IPS DF 4.7 (cell line): ENCODE results near the gene LYPLA2.
"Not testable (repeated sequence)": the region's sequence is repeated elsewhere in the genome, so short reads cannot be mapped to it uniquely, and the experiment has no call there.

Experiments
- DNase-seq: peaks from one replicate; pipeline ENCODE4 v3.0.0-alpha.2; 2013; ENCODE audit warnings: low spot score; ENCODE audit errors: extremely low read depth

Gene LYPLA2

DNA sequence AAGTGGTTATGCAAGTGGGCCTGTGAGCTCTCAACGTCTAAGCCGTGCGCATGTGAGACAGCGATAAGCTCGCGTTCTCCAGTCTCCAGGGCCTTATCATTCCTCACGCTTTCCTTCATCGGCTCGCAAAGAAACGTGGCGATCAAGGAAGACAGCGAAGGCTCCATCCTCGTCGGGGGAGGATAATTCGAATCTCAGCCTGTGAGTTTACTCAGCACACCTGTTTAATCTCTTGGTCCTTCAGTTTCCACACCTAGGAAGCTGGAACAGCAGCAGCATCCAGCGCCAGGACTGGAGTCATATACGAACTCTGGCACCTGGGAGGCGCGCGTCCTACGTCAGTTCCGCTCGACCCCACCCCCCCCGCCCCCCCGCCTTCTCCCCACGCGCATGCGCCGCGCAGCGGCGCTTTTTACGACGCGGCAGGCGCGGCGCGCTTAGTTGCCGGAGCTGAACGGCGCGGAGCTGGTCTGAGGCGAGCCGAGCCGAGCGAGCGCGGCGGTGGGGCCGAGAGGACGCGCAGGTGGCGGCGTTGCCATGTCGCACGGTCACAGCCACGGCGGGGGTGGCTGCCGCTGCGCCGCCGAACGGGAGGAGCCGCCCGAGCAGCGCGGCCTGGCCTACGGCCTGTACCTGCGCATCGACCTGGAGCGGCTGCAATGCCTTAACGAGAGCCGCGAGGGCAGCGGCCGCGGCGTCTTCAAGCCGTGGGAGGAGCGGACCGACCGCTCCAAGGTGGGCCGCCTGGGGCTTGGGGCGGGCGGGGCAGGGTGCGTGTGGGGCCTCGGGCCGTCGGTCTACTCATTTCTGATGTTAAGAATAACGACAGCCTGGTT lies 12.7 kb upstream of the LYPLA2 start, which contains the start of gene PITHD1:
TSS of gene PITHD1 (plus strand) at position 440 of the 836 bp plus-strand sequence. CDS start at position 538, 98 bp downstream.
- DNase-seq: no peak

DNA sequence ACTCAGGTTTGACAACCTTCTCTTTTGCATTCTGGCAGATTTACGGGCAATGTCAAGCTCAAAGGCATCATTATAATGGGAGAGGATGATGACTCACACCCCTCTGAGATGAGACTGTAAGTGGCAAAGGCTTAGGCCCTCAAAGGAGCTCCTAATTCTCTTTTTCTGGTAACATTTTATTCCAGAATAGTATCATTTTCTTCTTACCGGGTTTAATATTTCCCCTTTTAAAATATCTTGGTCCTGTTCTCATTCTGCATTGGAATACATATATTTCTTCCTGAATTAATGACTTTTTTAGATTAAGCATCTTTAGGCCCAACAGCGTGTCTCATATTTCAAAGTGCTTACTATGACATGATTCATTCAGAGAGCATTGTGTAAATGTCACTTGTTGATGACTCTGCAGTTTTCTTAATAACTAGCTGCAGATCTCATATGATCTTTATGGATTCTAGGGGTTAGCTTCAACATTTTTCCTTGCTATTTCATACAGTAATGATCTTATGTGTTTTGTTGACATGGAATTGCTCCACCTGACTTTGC lies 11.0 kb upstream of the LYPLA2 start:
- no peak for DNase-seq

DNA sequence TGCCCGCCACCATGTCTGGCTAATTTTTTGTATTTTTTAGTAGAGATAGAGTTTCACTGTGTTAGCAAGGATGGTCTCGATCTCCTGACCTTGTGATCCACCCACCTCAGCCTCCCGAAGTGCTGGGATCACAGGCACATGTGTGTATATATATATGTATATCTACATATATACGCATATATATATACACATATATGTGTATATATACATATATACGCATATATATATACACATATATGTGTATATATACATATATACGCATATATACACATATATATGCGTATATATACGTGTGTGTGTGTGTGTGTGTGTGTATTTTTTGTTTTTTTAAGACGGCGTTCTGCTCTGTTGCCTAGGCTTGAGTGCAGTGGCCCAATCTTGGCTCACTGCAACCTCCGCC lies 7.8 kb upstream of the LYPLA2 start:
- DNase-seq: not testable (repeated sequence)

DNA sequence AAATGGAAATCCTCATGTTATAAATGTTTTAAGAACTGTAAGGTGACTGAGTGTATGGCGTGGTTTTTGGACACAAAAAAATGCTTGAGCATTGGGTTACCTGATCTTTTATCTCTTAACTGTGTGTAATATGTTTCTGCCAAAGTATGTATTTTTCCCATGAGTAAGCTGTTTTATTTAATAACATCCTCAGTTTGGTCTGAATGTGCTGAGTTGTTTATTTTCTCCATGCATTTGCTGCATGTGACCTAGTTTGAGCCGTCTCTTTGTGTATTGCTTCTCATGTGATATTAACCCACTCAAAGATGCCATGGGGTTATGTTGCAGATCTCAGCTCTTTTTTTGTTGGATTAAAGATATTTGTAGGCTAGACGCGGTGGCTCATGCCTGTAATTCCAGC lies 6.1 kb upstream of the LYPLA2 start:
- no peak for DNase-seq

DNA sequence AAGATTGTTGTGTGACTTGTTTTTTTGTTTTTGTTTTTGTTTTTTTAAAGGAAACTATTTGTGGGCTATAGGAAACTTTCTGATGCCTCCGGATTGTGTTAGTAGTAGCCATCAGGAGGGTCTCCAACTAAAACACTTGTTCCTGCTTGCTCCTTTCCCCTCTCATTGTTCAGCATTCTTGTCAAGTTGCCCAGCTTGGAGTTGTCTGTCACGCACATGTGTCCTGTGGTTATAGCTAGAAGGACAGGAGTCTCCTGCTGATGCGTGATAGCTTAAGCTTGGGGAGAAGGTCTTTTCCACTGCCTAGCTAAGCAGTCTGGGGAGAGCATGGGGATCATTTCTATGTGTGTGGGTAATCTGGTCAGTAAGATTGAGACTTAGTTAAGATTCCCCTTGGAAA lies 3.2 kb upstream of the LYPLA2 start:
- no peak for DNase-seq

DNA sequence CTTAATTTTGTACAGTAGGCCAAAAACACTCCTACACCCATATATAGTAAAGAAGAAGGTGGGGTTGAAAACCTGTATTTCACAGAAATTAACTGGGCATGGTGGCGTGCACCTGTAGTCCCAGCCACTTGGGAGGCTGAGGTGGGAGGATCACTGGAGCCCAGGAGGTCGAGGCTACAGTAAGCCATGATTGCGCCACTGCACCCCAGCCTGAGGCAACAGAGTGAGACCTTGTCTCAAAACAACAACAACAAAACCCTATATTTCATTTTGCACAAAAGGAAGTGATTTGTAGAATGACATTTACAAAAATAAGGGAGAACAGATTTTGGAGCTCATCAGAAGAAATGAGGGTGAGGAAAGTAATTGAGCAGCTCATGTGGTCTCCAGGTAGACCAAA lies 2.2 kb upstream of the LYPLA2 start:
- DNase-seq: no peak

DNA sequence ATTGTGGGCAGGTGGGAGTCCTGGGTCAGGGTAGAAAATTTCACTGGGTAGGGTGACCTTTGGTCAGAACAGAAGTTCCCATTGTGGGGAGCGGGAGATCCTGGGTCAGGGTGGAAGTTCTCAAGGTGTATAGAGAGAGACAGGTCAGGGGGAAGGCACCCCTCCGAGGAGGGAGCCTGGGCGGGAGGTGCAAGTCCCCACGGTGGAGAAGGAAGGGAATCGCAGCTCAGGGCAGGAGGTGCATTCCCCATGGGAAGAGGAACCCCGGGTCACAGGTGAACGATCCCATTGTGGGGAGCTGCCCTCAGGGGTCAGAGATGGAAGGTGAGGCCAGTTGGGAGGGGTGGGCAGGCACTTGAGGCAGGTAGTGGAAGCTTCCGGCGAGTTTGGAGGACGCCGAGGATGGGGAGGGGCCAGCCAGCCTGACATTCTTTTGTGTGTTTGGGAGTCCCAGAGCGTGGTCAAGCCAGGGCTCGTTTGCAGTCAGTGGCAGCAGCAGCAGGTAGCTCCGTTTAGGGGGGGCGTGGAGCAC lies 637 bp downstream of the LYPLA2 start:
- DNase-seq: no peak

DNA sequence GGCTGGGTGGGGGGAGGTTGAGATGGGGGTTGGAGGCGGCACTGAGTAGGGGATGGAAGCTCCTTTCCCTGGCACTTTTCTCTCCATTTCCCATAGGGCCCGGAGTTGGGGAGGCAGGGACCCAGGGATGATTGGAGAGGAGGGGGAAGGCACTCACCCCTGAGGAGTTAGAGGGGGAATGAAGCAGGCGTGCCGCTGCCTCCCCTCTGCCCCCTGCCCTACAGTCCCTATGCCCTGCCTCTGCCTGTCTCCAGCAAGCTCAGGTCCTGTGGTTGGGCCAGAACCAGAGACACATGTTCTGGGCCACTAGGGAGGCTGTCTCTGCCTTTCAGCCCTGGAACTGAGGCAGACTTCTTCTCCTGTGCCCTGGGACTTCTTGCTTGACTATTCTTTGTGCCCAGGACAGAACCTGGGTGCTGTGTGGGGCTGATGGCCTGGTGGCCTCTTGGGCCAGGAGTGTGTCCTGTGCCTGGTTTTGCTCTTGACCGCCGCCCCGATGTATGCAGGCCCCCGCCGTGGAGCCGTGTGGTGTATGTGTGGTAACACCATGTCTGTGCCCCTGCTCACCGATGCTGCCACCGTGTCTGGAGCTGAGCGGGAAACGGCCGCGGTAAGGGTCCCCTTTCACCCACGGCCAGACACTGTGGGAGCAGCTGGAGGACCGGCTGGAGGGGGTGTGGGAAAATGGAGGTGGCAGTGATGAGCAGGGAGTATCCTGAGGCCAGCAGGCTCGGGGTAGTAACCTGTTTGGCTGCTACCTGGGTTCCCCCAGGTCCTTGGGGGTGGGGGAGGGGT lies 1.4 kb downstream of the LYPLA2 start:
- DNase-seq: no peak

DNA sequence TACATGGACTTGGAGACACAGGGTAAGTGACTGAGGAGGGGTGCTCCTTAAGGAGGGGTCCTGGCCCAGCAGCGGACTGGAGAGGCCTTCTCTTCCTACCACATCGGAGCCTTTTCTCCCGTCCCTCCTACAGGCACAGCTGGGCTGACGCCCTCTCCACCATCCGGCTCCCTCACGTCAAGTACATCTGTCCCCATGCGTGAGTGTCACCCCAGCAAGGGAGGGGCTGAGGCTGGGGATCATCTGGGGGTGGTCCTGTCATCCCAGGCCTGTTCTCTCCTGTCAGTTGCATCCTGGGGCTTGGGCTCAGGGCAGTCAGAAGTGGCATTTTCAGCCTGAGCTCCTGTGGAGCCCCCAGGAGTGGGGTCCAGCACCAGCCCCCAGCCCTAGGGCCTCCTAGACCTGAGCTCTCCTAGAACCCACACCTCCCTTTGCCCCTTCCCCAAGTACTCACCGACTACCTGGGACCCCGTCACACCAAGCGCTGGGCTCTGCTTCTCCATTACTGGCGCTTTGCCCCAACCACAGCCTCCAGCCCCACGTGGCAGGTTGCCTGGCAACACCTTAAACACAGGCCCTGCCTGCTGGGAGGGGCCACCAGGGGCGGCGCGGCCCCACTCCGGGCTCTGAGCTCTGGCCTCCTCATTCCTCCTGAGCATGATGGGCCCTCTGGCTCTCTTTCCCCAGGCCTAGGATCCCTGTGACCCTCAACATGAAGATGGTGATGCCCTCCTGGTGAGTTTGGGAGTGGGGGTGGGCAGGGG lies 2.3 kb downstream of the LYPLA2 start:
- no peak for DNase-seq

DNA sequence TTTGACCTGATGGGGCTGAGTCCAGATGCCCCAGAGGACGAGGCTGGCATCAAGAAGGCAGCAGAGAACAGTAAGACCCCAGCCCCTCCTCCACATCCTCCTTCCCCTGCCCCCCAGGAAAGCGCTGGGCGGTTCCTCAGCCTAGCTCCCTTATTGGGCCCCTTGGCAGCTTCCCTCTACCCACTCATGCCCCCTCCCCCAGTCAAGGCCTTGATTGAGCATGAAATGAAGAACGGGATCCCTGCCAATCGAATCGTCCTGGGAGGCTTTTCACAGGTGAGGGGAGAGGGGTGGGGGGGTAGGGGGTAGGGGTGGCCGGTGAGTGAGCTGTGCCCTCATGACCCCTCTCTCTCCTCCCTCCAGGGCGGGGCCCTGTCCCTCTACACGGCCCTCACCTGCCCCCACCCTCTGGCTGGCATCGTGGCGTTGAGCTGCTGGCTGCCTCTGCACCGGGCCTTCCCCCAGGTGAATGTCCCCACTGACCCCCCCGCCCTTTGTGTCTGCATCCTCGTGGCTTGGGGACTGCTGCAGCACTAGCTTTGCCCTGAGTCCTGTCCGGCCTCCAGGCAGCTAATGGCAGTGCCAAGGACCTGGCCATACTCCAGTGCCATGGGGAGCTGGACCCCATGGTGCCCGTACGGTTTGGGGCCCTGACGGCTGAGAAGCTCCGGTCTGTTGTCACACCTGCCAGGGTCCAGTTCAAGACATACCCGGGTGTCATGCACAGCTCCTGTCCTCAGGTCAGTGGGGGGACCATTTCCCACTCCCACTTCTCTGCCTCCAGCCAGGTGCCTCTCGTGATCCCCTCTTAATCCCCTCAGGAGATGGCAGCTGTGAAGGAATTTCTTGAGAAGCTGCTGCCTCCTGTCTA lies 3.2 kb downstream of the LYPLA2 start:
- no peak for DNase-seq

DNA sequence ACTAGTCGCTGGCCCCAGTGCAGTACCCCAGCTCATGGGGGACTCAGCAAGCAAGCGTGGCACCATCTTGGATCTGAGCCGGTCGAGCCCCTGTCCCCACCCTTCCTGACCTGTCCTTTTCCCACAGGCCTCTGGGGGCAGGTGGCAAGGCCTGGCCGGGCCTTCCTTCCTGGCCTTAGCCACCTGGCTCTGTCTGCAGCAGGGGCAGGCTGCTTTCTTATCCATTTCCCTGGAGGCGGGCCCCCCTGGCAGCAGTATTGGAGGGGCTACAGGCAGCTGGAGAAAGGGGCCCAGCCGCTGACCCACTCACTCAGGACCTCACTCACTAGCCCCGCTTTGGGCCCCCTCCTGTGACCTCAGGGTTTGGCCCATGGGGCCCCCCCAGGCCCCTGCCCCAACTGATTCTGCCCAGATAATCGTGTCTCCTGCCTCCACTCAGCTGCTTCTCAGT lies 3.8 kb downstream of the LYPLA2 start:
- DNase-seq: not testable (repeated sequence)

DNA sequence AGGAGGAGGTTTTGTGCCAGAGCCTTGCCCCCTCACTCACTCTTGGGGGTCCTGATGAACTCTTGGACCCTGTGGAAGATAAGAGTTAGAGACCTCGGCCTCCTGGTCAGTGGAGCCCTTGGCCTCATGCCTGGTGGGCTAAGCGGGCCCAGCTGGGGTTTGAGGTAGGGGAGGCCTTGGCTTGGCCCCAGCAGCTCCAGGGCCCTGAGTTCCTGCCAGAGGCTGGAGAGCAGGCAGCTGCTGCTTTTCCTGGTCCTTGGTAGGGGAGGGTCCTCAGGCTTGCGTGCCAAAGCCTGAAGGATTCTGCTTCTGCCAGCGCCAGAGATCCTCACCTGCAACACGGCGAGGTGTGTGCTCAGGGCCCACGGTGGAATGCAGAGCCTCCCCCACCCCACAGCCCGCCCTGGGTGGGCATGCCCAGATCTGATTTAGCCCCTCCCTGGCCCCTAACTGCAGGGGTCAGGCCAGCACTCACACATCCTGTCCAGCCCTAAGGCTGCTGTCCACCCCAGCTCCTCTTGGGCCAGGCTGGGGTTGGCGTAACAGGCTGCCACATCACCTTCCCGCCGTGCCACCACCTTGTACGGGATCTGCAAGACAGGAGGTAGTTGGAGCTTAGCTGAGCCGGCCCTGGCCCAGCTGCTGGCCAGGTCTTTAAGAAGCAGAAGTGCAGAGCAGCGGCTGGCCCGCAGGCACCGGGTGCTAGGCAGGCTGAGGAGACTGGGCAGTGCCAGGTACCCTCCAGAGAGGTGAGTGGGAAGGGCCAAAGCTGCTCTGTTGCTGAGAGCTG lies 4.9 kb downstream of the LYPLA2 start:
- no peak for DNase-seq

DNA sequence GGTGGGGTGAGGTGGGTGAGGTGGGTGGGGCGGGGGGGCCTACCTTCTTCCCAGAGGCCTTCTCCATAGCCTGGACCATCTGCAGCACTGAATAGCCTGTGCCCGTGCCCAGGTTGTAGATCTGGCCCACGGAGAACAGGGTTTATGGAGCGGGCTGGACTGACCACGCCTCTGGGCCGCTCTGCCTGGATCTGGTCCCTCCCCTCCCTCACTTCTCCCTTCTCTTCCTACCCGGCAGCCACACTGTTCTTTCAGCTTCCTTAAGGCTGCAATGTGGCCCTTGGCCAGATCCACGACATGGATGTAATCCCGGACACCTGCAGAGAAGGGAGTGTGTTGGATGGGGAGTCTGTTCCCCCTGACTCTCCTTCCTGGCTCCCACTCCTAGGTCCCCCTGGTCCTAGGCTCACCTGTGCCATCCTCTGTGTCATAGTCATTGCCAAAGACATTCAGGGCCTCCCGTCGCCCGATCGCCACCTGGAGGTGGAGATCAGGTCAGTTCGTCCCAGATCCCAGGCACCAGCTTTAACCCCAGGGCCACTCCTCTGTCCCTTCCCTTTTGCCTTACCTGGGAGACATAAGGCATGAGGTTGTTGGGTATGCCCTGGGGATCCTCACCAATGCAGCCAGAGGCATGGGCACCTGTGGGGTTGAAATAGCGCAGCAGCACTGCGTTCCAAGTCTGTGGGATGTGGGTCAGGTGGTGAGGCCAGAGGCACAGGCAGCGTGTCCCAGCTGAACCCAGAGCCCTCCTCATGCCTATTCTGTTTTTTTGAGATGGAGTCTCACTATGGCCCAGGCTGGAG lies 5.7 kb downstream of the LYPLA2 start:
- DNase-seq: no peak

DNA sequence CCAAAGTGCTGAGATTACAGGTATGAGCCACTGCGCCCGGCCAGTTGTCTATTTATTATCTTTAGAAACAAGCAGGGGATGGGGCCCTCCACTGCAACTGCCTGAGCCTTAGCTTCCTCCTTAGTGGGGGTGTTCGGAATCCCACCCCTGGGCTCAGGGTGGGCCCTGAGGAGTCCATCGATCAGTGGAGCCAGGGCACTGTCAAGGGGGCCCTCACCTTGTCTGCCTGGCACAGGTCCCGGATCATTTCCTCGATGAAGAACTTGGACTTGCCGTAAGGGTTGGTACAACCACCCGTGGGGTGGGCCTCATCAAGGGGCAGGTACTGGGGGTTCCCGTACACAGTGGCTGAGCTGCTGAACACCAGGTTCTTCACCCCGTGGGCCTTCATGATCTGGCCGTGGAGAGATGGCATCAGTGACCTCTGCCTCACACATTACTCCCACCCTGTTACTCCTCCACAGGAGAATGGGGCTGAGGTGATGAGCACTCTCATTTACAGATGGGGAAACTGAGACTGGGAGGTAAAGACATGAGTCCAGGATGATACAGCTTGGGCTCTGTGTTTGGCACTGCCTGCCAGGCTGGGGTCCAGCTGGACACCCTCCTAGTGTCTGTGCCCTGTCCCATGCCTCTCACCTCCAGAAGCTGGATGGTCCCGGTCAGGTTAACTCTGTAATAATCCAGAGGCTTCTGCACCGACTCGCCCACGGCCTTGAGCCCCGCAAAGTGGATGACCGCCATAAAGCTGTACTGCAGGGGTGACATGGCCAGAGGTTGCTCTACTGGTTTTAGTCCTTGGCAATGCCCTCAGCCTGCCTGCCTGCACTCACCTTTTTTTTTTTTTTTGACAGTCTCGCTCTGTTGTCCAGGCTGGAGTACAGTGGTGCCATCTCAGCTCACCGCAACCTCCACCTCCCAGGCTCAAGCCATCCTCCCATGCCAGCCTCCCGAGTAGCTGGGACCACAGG lies 6.8 kb downstream of the LYPLA2 start:
- no peak for DNase-seq

DNA sequence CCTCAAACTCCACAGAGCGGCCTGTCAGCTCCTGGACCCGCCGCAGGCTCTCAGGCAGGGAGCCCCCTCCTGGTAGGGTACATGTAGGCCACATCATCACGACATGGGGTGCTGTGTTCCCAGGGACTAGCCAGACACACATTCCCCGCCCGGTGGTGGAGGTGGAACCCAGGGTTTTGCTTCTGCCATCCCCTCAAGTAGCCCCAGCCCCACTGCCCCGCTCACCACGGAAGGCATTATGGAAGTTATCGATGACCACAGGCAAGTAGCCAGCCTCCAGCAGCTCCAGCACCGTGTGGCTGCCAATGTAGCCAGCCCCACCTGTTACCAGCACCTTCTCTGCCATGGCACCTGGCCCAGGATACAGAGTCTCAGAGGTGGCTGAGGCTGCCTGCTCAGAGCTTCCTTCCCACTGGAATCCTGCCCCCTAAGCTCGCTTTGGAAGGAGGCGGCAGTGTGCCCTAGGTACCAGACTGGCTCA lies 7.8 kb downstream of the LYPLA2 start:
- no peak for DNase-seq

DNA sequence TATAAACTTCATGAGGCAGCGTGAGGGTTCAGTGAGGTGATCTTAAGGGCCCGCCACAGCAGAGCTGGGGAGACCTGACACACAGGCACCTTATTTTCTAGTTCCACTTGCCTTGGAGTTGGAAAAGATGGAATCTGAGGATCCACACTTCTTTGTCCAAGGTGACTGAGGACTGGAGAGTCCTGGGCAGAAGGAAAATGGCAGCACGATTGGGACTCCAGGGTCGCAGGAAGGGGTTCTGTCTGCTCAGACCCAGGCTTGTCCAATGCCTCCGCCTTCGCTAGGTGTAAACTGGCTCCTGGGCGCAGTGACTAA lies 8.3 kb downstream of the LYPLA2 start:
- no peak for DNase-seq
